Ramos (cell line): Measurements from ENCODE around the gene KRTAP10-4.
"Not testable (repeated sequence)": the region's sequence is repeated elsewhere in the genome, so short reads cannot be mapped to it uniquely, and the experiment has no call there.

ENCODE experiments used
- in situ Hi-C: fragments of 300-500 bp; cut with MboI; formaldehyde crosslinking; loops from one replicate; pipeline ENCODE4 v1.14.3; 2022; ENCODE audit warnings: low sequenced_read_pairs; ENCODE audit not compliant: unreplicated experiment

Gene KRTAP10-4, protein sequence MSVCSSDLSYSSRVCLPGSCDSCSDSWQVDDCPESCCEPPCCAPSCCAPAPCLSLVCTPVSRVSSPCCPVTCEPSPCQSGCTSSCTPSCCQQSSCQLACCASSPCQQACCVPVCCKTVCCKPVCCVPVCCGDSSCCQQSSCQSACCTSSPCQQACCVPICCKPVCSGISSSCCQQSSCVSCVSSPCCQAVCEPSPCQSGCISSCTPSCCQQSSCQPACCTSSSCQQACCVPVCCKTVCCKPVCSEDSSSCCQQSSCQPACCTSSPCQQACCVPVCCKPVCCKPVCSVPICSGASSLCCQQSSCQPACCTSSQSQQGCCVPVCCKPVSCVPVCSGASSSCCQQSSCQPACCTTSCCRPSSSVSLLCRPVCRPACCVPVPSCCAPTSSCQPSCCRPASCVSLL

DNA sequence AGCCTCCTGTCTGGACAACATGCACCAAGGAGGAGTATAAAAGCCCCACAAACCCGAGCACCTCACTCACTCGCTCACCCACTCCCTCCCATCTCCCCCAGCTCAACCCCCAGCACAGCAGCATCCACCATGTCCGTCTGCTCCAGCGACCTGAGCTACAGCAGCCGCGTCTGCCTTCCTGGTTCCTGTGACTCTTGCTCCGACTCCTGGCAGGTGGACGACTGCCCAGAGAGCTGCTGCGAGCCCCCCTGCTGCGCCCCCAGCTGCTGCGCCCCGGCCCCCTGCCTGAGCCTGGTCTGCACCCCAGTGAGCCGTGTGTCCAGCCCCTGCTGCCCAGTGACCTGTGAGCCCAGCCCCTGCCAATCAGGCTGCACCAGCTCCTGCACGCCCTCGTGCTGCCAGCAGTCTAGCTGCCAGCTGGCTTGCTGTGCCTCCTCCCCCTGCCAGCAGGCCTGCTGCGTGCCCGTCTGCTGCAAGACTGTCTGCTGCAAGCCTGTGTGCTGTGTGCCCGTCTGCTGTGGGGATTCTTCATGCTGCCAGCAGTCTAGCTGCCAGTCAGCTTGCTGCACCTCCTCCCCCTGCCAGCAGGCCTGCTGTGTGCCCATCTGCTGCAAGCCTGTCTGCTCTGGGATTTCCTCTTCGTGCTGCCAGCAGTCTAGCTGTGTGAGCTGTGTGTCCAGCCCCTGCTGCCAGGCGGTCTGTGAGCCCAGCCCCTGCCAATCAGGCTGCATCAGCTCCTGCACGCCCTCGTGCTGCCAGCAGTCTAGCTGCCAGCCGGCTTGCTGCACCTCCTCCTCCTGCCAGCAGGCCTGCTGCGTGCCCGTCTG is at the start of gene KRTAP10-4:
Gene KRTAP10-4, plus strand, starts transcription at position 100 of the 827 bp plus-strand sequence. Its CDS starts 30 bp downstream, at position 130.
- in situ Hi-C loops: not testable (repeated sequence)

DNA sequence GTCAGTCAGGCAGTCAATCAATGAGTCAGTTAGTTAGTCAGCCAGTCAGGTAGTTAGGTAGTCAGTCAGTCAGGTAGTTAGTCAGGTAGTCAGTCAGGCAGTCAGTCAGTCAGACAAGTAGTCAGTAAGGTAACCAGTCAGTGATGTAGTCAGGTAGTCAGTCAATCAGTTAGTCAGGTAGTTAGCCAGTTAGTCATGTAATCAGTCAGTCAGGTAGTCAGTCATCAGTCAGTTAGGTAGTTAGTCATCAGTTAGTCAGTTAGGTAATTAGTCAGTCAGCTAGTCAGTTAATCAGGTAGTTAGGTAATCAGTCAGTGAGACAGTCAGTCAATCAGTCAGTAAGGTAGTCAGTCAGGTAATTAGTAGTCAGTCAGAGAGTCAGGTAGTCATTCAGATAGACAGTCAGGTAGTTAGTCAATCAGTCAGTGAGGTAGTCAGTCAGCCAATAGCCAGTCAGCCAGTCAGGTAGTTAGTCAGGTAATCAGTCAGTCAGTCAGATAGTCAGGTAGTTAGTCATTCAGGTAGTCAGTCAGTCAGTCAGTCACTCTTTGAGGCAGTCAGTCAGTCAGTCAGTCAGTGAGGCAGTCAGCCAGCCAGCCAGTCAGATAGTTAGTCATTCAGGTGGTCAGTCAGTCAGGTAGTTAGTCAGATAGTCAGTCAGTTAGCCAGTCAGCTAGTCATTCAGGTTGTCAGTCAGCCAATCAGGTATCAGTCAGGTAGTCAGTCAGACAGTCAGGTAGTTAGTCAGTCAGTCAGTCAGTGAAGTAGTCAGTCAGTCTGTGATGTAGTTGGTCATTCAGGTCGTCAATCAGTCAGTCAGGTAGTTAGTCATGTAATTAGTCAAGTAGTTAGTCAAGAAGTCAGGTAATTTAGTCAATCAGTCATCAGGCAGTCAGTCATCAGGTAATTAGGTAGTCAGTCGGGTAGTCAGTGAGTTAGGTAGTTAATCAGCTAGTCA is 48.8 kb upstream of the KRTAP10-4 start:
- in situ Hi-C loops: loop anchor here (5.0 kb wide), 1 partner anchor 42 kb away; no protein-coding TSS in a partner anchor

DNA sequence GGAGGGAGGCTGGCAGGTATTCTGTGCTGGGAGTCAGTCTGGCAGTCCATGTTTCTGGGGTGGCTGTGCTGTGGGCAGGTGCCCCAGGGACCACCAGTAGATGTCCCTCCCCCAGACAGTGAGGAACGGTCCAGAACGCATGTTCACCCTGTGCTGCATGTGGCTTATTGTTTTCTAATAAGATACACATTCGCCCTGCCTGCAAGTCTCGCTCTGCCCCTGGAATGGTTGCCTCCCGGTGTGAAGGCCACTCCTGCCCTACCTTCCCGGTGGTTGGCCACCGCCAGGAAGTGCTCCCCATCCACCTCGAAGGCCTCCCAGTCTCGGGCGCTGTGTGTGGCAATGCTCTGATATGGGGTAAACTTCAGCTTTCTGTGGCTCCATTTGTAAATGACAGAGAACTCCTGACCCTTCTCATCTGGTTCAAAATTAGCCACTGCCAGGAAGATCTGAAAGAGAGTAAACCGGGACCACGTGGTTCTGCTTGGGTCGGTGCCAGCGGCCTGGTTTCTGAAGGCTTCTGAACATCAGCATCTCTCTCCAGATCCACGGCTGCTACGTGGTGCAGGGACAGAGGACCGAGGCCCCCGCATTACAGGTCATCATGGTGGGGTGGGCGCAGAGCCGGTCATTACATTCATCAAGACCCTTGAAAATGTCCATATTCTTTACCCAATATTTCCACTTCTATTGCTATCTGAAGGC is 48.0 kb upstream of the KRTAP10-4 start:
- in situ Hi-C loops: loop anchor here (5.0 kb wide), 1 partner anchor 43 kb away; no protein-coding TSS in a partner anchor

DNA sequence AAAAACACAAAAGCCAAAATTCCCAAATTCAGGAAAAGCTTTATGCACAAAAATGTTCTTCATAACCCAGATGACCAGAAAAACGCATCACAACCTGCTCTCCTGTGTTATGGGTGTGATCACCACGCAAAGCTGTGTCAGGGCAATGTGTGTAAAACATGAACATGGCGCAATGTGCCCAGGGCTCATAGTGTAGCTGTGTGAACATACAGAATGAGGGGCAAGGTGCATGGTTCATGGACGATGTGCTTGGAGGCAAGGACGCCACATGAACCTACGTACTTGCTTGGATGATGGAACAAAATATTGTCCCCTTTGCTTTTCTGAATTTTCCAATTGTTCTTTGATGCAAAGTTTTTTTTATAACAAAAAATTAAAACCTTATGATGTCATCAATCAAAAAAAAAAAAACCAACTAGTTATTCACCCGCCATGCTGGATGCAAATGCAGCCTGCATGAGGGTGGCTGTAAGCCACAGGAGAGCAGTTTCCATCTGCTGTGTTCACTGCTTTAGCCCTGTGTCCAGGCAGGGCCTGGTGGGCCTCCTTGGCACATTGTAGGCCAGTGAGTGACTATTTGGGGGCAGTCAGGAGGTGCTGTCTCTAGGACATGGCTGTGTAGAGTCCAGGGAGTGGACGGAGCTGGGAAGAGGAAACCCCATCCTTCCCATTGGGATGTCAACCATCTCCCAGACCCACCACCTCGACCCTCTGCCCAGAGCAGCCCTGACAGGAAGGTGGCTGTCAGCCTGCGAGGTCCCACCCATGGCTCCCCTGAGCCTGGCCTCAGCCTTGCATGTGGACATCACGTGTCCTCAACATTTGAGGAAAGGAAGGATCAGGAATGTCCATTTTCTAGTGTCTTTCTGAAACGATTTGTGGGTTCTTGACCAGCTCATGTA is 47.2 kb upstream of the KRTAP10-4 start:
- in situ Hi-C loops: loop anchor here (5.0 kb wide), 1 partner anchor 44 kb away; no protein-coding TSS in a partner anchor

DNA sequence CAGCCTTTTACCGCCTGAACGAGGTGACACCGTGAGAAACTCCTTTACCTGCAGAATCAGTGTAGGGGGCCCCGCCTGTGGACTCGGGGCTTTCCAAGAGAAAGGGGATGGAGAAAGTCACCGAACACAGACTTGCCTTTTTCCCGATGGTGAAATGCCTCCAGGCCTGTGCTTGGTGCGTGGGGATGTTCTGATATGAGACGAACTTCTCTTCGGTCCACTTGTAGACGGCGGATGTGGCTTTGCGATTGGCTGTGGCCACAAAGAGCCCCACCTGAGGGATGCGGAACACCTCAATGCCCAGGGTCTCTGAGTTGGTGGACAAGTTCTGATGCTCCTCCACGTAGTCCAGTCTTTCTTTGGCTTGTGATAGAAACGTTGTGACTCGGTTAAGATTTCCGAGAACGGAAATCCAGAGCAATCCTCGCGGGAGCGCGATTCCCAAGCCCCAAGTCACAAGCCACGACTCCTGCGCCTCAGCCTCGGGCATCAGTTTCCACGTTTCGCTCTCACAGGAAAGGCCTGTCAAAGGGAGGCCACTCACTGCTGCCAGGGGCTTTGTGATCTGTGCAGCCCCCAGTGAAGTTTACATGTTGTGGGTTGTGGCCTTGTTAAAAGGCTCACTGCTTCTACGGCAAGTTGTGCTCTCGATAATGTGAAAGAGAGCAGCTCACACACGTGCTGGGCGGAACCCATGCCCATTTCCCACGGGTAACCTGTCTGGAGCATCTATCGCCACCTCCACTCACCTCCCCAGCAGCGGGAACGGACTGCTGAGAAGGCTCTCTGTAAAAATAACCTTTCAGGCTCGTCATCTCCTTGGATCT is 46.2 kb upstream of the KRTAP10-4 start:
- in situ Hi-C loops: loop anchor here (5.0 kb wide), 1 partner anchor 45 kb away; no protein-coding TSS in a partner anchor

DNA sequence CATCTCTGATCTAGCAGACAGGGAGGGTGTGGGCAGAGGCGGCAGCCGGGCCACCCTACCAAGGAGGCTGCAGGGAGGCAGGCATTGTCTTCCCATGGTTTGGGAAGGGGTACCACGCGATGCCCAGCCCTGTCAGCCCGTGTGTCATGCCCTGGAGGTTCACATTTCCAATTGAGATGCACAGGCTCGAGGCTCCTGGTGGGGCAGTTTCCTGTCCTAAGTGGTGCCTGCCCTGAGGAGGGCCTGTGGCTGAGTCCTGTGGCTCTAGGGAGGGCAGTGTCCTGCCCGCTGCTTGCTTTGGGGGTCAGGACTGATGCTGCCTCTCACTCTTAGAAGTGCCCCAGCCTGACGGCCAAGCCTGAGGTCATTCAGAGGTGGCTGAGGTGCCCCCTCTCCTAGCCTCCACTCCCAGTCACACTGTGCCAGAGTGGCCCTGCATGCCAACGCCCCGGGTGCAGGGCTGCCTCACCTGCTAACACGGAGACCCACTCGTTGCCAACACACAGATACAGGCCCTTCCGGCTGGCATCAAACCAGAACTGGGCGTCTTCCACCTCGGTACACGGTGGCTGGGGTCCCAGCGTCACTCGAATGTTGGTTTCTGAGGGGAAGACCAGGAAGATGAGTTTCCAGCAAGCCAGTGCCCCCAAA is 45.4 kb upstream of the KRTAP10-4 start:
- in situ Hi-C loops: loop anchor here (5.0 kb wide), 1 partner anchor 46 kb away; no protein-coding TSS in a partner anchor

DNA sequence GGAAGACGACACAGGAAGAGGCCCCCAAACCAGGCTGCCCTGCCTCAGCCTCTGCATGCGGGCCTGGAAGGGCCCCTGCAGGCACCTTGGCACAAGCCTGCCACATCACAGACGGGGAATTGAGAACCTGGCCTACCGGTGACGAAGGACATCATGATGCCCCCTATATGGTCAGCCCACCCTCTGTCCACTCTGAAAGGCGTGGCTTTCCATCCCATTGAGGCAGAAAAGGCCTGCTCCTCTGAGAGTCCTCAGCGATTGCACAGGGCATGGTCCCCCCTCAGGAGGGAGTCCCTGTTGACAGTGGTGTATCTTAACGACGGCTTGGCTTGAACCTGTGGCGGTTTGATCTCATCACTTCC is 44.9 kb upstream of the KRTAP10-4 start:
- in situ Hi-C loops: loop anchor here (5.0 kb wide), 1 partner anchor 46 kb away; no protein-coding TSS in a partner anchor

DNA sequence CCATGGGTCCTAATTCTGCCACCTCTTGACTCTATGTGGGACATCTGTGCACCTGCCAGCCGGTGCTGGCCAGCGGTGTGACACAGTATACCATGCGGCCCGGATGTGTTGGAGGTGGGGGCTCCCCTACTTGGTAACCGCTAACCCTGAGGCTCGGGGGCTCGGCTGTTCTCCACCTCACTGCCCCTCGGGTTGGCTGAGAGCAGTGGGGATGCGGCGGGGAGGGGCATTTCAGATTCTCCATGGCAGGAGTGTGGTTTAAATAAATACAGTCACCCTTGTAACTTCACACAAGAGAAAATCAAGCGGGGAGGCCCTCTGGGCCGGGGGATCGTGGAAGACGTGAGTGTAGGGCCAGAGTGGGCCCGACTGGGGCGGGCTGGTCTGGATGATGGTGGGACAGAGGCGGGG is 44.5 kb upstream of the KRTAP10-4 start:
- in situ Hi-C loops: loop anchor here (5.0 kb wide), 1 partner anchor 47 kb away; no protein-coding TSS in a partner anchor

DNA sequence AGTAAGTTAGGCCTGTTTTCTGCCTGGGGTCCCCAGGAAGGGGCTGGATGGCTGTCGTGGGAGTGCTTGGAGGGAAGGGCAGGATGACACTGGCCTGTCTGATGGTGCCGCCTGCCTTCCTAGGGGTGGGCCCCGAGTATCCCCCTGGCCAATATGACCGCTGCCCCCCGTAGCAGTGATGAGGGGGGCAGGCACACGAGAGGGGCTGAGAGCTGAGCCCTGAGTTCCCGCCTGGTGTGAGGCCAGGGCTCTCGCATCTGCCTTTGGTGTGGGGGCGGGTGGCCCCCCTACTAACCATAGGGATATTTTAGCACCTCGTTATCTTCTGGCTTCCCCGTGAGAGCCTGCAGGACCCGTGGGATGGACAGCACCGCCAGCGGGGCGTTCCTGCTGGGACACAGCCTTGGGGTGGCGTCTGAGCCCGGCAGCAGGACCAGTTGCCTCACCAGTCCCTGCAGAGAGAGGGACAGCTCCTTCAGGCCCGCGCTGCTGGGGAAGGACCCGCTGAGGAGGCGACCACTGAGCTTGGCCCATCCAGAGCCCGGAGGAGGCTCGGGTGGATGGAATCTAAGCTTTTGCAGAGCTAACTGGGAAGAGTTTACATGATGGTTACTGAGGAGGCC is 43.9 kb upstream of the KRTAP10-4 start:
- in situ Hi-C loops: loop anchor here (5.0 kb wide), 1 partner anchor 47 kb away; no protein-coding TSS in a partner anchor

DNA sequence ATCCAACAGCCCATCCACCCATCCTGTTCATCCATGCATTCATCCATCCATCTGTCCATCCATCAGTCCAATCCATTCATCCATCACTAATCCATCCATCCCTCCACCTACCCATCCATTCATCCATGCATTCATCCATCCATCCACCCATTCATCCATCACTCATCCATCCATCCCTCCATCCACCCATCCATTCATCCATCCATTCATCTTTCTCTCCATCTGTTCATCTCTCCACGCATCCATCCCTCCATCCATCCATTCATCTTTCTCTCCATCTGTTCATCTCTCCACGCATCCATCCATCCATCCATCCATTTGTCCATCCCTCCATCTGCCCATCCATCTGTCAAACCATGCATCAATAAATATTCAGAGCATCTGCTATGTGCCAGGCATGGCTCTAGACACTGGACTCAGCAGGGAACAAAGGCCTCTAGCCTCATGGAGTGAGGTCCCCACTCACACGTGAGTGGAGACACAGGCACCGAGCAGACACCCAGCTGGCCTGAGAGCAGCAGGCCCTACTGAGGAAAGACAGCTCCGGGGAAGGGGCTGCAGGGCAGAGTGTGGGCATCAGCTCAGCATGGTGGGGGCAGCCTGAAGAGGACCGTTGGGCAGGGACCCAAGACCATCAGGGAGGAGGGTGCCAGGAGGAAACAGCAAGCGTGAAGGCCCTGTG is 43.2 kb upstream of the KRTAP10-4 start:
- in situ Hi-C loops: no loop called here

DNA sequence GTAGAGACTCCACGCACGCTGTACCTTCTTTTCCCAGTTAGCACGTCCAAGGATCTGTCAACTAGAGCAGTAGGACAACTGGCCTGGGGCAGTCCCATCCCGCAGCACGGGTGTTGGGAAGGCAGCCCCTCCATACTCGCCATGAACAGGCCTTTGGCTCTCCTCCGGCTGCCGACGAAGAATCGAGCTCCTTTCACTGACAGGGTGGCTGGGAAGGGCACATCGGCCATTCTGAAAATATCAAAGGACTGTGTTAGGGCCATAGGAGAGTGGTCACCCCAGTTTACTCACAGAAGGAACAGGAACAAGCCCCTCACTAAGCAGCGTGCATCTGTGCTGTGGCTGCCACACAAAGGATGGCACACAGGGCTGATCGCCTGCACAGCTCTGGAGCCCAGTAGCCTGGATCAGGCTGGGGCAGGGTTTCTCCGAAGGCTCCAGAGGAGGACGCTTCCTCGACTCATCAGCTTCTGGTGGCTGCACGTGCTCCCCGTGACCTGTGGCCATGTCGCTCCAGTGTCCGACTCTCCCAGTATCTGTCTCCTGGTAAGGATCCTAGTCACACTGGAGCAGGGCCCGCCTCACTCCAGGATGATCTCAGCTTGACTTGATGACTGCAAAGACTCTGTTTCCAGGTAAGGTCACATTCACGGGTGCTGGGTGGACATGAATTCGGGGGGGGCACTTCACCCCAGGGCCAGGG is 42.5 kb upstream of the KRTAP10-4 start:
- in situ Hi-C loops: no loop called here

DNA sequence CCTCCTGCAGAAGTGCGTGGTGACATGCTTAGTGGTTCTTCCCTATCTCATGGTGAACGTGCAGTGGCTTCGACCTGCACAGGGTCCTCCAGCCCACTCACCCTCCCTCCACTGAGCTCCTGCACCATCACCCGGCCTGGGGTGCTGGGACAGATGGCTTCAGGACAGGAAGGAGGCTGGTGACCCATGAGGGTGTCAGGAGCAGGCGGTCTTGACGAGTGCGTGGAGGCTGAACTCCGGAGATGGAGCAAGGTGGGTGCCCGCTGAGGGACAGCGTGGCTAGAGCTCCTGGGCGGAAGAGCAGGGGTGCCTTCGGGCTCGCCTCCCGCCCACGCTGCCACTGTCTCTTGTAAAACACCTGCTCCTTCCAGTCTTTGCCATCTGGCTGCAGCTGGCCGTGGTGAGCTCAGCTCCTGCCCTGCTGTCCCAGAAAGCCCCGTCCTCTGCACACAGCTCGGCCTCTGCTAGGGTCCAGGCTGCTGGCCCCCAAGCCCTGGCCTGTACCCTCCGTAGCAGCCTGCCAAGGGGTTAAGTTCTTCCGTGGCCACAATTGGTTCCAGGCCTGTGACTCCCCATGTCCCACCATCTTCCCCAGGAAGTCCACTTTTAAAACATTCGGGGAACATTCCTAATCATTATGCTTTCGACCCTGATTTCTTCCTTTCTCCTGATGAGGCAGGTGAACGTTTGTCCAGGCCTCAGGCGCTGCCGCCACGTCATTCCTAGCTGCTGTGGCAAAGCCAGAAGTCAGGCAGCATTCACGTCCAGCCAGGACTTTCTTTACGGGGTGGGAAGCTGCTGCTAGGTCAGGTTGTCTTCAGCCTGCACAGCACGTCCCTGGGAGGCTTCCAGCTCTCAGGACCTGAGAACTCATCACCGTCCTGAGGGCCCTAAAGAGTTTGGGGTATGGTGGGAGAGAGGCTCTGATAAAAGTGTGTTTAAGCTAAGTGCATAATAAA is 41.6 kb upstream of the KRTAP10-4 start:
- in situ Hi-C loops: no loop called here

DNA sequence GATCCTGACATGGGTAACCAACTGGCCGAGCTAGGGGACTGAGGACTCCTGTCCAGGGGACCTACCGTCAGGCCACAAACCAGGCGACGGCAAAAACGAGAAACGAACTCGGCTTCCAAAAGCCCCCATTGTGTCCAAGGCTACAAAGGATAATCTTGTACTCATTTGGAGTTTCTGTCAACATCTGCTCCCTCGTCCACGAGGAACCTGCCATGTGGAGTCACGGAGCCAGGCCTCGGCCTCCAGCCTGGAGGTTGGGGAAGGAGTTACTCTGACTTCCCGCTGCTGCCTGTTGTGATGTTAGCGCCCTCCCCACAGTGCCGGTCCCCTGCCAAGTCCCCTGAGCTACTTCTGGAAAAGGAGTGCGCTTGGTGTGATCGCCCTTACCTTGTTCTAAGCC is 40.8 kb upstream of the KRTAP10-4 start:
- in situ Hi-C loops: no loop called here
